HG02884 (cell line): ENCODE data around the gene SPOPL.

ENCODE experiments used
- ATAC-seq: cut with Tn5 transposase; IDR thresholded peaks from one replicate; pipeline ENCODE4 v1.9.1; 2021; ENCODE audit warnings: mild to moderate bottlenecking, moderate library complexity; ENCODE audit not compliant: unreplicated experiment

The SPOPL gene

DNA sequence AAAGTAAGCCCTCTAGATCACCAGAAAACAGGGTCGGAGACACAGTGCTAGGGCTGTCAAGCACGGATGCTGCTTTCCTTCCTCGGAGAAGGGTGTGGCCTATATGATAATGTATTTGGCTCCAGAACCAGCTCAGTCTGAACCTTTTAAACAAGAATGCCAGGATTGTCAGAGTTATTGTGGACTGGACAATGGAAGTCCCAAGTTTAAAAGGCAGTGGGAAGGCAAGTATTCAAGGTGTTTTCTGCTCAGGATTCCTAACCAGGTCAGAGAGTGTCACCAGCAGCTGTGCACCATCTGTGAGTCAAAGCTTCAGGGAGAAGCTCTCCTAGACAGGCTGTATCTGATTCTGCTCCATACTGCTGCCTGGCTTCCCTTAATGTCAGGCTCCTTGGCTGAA, 94.8 kb downstream of the SPOPL start:
- ATAC-seq, result no peak

DNA sequence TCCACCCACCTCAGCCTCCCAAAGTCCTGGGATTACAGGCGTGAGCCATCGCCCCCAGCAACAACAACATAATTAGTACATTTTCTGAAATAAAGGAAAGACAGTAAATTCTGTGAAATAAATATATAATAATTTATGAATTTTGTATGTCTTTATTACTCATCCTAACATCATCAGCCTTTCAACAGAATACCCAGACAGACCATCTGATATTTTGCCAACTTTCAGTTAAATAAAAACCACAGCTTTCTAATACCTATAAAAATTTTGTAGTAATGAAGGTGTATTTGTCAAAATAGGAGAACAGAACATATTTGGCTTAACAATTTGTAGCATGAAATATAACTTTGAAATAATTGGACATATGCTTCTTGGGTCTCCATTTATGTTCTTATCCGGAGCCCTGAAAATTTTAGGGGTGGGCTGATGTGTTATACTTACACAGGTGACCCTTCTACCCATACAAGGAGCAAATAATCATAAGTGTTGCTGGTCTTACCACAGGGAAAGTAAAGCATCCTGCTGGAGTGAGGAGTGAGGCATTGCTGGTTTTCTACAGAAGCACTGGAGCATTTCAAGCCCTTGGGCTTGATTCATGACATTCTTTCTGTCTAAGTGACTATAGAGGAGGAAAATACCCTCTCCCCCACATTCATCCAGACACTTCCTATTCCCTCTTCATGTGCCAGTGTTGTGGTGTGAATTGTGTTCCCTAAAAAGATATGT, 99.3 kb downstream of the SPOPL start:
- ATAC-seq, result no peak

DNA sequence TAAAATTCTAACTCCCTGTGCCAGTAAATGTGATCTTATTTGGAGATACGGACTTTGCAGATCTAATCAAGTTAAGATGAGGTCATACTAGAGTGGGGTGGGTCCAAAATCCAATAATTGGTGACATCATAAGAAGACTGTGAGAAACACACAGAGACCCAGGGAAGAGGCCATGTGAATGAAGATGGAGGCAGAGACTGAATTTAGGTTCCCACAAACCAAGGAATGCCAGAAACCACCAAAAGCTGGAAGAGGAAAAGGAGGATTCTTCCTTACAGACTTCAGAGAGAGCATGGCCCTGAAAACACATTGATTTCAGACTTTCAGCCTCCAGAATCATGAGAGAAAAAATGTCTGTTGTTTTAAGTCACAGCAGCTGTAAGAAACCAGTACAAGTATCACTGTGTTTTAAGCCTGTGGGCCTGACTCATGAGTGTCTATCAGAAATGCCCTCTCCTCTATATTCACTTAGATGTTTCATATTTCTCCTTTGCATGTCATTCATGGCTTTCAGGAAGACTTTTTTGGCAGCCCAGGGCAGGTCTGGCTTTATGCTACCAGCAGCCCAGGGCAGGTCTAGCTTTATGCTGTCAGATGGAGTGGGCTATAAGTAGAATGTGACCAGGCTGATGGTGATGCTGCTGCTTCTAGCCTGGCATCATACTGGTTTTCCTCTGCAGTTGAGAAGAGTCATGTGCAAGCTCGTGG, 100.0 kb downstream of the SPOPL start:
- no peak for ATAC-seq

DNA sequence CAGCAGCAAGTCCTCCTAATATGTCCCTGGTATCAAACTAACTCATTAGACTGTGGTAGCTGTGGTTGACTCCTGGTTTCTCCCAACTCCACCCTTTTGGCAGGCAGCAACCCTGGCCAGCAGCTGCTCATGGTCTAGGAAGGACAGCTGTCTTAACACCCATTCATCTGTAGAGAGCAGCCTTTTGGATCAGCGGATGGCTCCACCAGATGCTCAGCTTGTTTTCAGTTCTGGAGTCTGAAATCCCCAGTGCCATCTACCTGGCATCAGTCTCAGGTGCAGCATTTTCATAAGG, 100.5 kb downstream of the SPOPL start:
- ATAC-seq, result no peak

DNA sequence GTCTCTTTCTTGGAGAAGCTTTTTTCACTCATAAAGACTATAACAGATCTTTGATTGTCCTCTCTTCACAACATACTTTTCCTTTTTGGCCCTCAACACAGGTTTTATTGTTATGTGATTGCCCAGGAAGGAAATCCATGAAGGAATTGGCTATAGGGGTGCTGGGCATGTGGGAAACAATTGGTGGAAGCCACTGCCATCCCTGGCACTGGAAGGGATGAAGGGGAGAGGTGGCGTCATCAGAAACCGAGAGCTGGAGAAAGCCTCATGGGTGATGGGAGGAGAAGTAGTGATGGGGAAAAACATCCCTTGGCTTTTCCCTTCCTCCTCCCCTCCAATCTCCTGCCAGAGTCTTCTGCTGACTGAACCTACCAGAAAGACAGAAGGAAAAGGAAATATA, 106.2 kb downstream of the SPOPL start:
- ATAC-seq, result no peak

DNA sequence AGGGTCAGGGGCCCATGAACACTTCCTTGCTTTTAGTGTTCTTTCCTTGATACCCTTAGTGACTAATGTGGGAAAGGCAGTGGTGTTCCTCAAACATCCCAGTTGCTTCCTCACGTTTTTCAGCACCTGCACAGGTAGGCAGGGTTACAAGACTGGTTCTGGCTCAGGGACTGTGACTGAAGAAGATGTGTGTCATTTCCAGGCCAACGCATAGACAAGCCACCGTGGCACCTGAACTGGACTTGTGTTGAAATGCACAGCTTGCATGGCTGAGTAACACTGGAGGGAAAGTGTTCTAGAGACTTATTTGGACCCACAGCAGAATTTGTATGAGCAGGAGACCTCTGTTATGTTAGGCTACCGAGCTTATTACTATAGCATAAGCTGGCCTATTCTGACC, 107.9 kb downstream of the SPOPL start:
- ATAC-seq, result no peak

DNA sequence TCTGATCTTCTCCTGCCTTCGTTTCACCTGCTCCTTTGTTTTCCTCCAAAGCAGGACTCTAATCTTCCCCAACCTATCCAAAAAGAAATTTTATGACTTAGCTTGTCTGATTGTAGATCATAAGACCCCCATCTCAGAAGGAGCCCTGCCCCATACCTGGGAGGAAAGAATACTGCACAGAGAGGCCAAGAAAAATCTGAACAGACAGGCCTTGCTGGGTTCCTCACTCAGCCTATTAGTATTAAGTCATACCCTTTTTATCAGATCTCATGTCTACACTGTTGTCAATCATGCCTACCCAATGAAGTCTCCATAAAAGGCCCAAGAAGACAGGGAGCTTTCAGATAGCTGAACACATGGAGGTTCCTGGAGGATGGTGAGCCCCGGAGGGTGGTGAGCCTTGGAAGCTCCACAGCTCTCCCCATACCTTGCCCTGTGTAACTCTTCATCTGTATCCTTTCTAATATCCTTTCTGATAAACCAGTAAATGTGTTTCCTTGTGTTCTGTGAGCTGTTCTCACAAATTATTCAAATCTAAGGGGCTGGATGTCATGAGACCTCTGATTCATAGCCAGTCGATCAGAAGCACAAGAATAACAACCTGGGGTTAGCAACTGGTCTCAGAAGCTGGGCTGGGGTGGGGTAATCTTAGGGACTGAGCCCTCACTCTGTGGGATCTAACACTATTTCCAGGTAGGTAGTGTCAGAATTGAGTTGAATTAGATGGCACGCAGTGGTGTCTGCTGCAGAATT, 108.8 kb downstream of the SPOPL start:
- ATAC-seq, result no peak

DNA sequence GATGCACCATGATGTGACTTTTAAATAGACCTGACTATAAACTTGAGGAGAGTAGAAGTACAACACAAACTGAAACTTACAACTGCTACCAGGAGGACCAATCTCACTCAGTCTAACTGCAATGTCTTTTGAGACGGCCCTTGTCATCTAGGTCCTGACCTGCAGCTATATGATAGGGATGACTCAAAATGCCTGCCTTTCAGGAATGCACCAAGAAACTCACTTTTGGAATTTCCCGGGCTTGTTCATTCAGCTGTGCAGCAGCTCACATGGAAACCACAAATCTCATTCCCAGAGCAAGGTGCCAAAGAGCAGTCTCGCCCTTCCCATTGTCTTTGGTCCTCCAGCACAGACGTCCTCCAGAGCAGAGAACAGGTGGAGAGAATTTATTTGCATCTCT, 113.7 kb downstream of the SPOPL start:
- ATAC-seq, result no peak

DNA sequence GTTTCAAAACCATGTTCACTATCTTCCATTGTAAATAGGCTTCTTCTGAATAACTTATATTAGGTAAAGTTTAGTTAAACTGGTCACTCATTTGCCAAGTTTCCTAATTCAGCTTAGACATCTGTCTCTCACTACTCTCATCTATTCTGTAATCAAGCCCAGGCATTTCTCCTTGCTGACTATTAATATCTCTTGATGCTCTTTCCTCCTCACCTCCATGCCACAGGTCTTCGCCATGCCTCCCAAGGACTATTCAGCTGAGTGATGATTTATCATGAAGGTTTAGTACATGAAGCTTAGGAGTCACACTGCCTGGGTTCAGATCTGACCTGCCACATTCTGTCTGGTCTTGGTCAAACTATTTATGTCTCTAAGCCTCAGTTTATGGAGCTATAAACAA, 115.5 kb downstream of the SPOPL start:
- no peak for ATAC-seq

DNA sequence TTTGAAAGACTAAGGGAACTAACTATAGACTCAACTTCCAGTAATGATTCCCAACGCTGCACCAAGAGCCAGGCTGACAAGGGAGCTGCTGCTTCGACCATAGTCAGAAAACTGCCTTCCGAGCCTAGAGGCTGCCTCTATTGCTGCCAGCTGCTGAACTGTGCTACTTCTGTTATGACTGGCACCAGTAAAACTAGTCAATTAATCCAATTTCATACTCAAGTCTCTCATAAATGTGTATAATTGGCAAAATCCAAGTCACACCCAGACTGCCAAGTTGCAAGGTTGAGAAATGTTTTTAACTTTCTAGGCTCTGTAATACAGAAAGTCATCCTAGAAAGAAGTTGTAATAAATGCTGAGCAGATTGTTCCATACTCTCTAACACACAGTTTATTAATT, 117.4 kb downstream of the SPOPL start:
- ATAC-seq, result no peak

DNA sequence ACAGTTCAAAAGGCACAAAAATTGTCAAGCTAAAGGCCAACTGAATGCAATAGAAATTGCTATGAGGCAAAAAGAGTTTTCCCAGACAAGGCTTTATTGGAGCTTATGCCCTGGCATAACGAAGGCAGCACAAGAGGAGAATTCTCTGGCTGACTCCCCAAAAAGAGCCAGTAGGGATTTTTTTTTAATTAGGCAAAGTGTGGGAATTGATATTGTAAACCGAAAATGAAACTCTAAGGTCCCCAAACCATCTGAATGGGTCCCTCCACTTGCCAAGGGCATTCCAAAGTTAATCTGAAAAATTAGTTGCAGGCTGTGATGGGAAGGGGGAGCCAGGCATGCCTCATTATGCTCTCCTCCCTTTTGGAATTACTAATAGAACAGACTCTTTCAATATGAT, 118.9 kb downstream of the SPOPL start:
- no peak for ATAC-seq

DNA sequence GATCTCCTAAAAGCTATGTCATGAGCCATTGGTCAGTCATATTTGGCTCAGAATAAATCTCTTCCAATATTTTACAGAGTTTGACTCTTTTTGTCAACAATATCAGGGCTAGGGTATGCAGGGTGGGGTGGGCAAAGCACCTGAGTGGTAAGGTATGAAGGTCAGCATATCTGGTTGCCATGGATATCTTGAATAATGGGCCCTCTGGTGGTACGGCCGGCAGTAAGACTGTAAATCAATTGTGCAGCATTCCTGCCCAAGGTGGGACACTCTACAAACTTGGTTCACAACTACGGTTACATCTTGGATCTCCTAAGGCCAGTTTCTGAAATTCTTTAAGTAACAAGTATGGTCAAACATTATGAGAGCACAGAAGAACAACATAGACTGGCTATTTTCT, 119.6 kb downstream of the SPOPL start:
- no peak for ATAC-seq

DNA sequence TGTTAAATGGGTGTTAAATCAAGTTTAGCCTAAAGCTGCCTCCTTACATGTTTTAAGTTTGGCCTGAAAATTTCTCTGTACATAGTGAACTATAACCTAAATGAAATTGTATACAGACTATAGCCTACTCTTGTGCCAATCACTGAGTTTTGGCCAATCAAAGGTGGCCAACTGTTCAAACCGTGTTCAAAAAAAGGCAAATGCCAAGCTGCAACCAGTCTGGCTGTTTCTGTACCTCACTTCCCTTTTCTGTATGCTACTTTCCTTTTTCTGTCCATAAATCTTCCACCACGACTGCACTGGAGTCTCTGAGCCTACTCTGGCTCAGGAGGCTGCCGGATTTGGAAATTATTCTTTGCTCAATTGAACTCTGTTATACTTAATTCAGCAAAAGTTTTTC, 121.0 kb downstream of the SPOPL start:
- ATAC-seq, result no peak
